Measurements from ENCODE around the gene KRTAP5-10. TPM values are rescaled to one million over a fixed set of nuclear protein-coding genes. Genes with fewer than 3 reads are reported as not detected.
"Not testable (repeated sequence)": the region's sequence is repeated elsewhere in the genome, so short reads cannot be mapped to it uniquely, and the experiment has no call there.

Gene KRTAP5-10
- total and polyA plus RNA-seq, 4 donors = 0.18 to 0.24 TPM; not detected in 2

DNA sequence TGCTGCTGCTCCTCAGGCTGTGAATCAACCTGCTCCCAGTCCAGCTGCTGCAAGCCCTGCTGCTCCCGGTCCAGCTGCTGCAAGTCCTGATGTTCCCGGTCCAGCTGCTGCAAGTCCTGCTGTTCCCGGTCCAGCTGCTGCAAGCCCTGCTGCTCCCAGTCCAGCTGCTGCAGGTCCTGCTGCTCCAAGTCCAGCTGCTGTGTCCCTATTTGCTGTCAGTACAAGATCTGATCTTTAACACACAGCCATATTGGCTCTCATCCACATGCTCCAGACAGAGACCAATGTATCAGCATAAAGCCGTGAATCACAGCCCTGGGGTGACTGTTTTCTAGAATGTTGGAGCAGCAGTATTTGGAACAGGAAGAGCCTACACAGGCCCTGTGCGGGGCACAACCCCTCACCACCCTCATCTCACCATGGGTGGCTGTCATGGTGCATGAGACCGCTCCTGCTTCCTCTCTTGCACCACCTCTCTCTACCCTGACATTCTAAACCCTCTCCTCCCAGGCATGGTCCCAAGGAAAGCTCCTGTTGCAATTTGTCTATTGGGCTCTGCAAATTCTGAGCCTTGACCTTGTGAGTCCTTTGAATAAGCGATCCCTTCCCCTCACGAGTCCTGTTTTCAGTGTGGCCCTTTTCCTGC is 3.5 kb downstream of the KRTAP5-10 start:
- Histone ChIP-seq H3K9me3 (ENCODE audit: control insufficient read depth, insufficient read depth, low read length) (no peaks in the 10 kb centered on the region), H3K36me3 (ENCODE audit: control insufficient read depth, insufficient read depth, low read length) (no peaks in the 10 kb centered on the region), H3K4me1 (ENCODE audit: control insufficient read depth, insufficient read depth, low read length) (peaks cover 10% of the 10 kb centered on the region), H3K4me3 (ENCODE audit: low read depth, low read length) (no peak overlapping the region), H3K27ac (ENCODE audit: low read depth, low read length) (no peak overlapping the region), H3K27me3 (ENCODE audit: control insufficient read depth, insufficient read depth, low read length) (no peaks in the 10 kb centered on the region)
- WGBS (ENCODE audit: insufficient coverage) = 66% methylated on average over 5 of the region's 8 CpGs
- peak in 1 of 6 donors; percentile 28 for DNase-seq (ENCODE audit: low read depth in 4 of 6, low spot score in 6 of 6)

GRCh38 chr11:71571101-71571850 is 5.9 kb downstream of the KRTAP5-10 start:
- H3K9me3 ChIP-seq (ENCODE audit: control insufficient read depth, insufficient read depth, low read length); DNase-seq (ENCODE audit: low read depth in 4 of 6, low spot score in 6 of 6); H3K4me1 ChIP-seq (ENCODE audit: control insufficient read depth, insufficient read depth, low read length); H3K36me3 ChIP-seq (ENCODE audit: control insufficient read depth, insufficient read depth, low read length); H3K27ac ChIP-seq (ENCODE audit: low read depth, low read length); H3K27me3 ChIP-seq (ENCODE audit: control insufficient read depth, insufficient read depth, low read length); H3K4me3 ChIP-seq (ENCODE audit: low read depth, low read length): not testable (repeated sequence)
- 66% methylated on average over 20 of the region's 39 CpGs for WGBS (ENCODE audit: insufficient coverage)

GRCh38 chr11:71572811-71573210 is 7.4 kb downstream of the KRTAP5-10 start:
- no peaks in the 10 kb centered on the region for H3K9me3 ChIP-seq (ENCODE audit: control insufficient read depth, insufficient read depth, low read length)
- H3K27ac ChIP-seq (ENCODE audit: low read depth, low read length) = no peak overlapping the region
- H3K27me3 ChIP-seq (ENCODE audit: control insufficient read depth, insufficient read depth, low read length) = no peaks in the 10 kb centered on the region
- no peaks in the 10 kb centered on the region for H3K36me3 ChIP-seq (ENCODE audit: control insufficient read depth, insufficient read depth, low read length)
- no peaks in the 10 kb centered on the region for H3K4me1 ChIP-seq (ENCODE audit: control insufficient read depth, insufficient read depth, low read length)
- 94% methylated on average over 8 of the region's 11 CpGs for WGBS (ENCODE audit: insufficient coverage)
- H3K4me3 ChIP-seq (ENCODE audit: low read depth, low read length) = no peak overlapping the region
- no peak for DNase-seq (ENCODE audit: low read depth in 4 of 6, low spot score in 6 of 6)

- H3K36me3 ChIP-seq (ENCODE audit: control insufficient read depth, insufficient read depth, low read length) = no peaks in the 10 kb centered on the region
- no peaks in the 10 kb centered on the region for H3K9me3 ChIP-seq (ENCODE audit: control insufficient read depth, insufficient read depth, low read length)
- 58% methylated on average over 3 of the region's 5 CpGs for whole genome bisulfite sequencing (ENCODE audit: insufficient coverage)
- DNase-seq (ENCODE audit: low read depth in 4 of 6, low spot score in 6 of 6) = no peak
- H3K27ac ChIP-seq (ENCODE audit: low read depth, low read length) = no peak overlapping the region
- H3K27me3 ChIP-seq (ENCODE audit: control insufficient read depth, insufficient read depth, low read length) = no peaks in the 10 kb centered on the region
- no peak overlapping the region for H3K4me3 ChIP-seq (ENCODE audit: low read depth, low read length)
- no peaks in the 10 kb centered on the region for H3K4me1 ChIP-seq (ENCODE audit: control insufficient read depth, insufficient read depth, low read length)
Observed at GRCh38 chr11:71574418-71574817, 9.1 kb downstream of the KRTAP5-10 start.

- no peaks in the 10 kb centered on the region for H3K36me3 ChIP-seq (ENCODE audit: control insufficient read depth, insufficient read depth, low read length)
- H3K9me3 ChIP-seq (ENCODE audit: control insufficient read depth, insufficient read depth, low read length) = no peaks in the 10 kb centered on the region
- DNase-seq (ENCODE audit: low read depth in 4 of 6, low spot score in 6 of 6) = peak in 1 of 6 donors; percentile 20
- H3K27ac ChIP-seq (ENCODE audit: low read depth, low read length) = no peak overlapping the region
- no peaks in the 10 kb centered on the region for H3K4me1 ChIP-seq (ENCODE audit: control insufficient read depth, insufficient read depth, low read length)
- no CpG with 5 or more reads among the region's 4 CpGs for WGBS (ENCODE audit: insufficient coverage)
- H3K4me3 ChIP-seq (ENCODE audit: low read depth, low read length) = no peak overlapping the region
- no peaks in the 10 kb centered on the region for H3K27me3 ChIP-seq (ENCODE audit: control insufficient read depth, insufficient read depth, low read length)
Observed at GRCh38 chr11:71575723-71576424, 10.5 kb downstream of the KRTAP5-10 start.

DNA sequence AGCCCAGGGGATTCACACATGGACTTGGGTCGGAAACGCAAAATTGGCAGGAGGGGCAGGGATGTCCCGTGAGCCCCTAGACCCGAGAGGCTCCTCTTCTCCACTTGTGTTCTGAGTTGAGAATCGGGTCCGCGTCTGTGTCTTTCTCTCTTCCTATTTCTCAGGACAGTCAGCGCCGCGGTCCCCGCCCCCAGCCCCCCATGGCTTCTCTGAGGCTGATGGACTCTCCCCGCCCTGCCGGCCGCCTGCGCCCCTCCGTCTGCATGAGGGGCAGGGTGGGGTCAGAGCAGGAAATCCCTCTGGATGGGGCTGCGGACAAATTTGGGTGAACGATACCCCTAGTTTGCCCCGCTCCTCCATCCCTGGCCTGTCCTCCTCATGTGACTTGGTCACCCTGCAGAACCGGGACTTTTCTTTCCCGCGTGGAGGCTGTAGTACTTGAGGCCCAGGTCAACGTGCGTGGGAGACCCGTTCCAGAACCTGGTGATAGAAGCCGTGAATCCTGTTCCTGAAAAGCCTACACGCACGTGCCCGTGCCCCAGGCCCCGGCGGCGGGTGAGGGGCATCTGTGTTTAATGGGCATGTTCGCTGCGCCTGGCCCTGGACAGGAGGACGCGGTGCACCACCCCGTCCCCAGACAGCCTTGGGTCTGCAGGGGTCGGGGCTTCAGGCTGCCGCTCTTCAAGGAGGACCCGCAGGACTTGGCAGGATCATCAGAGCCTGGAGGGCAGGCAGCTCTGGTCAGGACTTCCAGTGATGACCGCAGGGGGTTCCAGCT is 11.5 kb downstream of the KRTAP5-10 start:
- not testable (repeated sequence) for H3K36me3 ChIP-seq (ENCODE audit: control insufficient read depth, insufficient read depth, low read length); H3K4me1 ChIP-seq (ENCODE audit: control insufficient read depth, insufficient read depth, low read length); H3K27me3 ChIP-seq (ENCODE audit: control insufficient read depth, insufficient read depth, low read length); H3K9me3 ChIP-seq (ENCODE audit: control insufficient read depth, insufficient read depth, low read length); DNase-seq (ENCODE audit: low read depth in 4 of 6, low spot score in 6 of 6); H3K4me3 ChIP-seq (ENCODE audit: low read depth, low read length); H3K27ac ChIP-seq (ENCODE audit: low read depth, low read length)
- WGBS (ENCODE audit: insufficient coverage) = 93% methylated on average over 24 of the region's 41 CpGs

GRCh38 chr11:71577469-71578004 is 12.2 kb downstream of the KRTAP5-10 start:
- no peak for DNase-seq (ENCODE audit: low read depth in 4 of 6, low spot score in 6 of 6)
- Histone ChIP-seq H3K4me1 (ENCODE audit: control insufficient read depth, insufficient read depth, low read length) (no peaks in the 10 kb centered on the region), H3K27ac (ENCODE audit: low read depth, low read length) (no peak overlapping the region), H3K9me3 (ENCODE audit: control insufficient read depth, insufficient read depth, low read length) (no peaks in the 10 kb centered on the region), H3K4me3 (ENCODE audit: low read depth, low read length) (no peak overlapping the region), H3K36me3 (ENCODE audit: control insufficient read depth, insufficient read depth, low read length) (no peaks in the 10 kb centered on the region), H3K27me3 (ENCODE audit: control insufficient read depth, insufficient read depth, low read length) (no peaks in the 10 kb centered on the region)
- 95% methylated on average over 7 of the region's 7 CpGs for WGBS (ENCODE audit: insufficient coverage)

DNA sequence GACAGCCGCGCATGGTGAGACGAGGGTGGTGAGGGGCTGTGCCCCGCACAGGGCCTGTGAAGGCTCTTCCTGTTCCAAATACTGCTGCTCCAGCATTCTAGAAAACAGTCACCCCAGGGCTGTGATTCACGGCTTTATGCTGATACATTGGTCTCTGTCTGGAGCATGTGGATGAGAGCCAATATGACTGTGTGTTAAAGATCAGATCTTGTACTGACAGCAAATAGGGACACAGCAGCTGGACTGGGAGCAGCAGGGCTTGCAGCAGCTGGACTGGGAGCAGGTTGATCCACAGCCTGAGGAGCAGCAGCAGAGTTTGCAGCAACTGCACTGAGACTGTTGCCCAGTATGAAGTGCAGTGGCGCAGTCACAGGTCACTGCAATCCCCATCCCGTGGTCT is 14.2 kb downstream of the KRTAP5-10 start:
- not testable (repeated sequence) for H3K27ac ChIP-seq (ENCODE audit: low read depth, low read length); H3K4me3 ChIP-seq (ENCODE audit: low read depth, low read length); H3K4me1 ChIP-seq (ENCODE audit: control insufficient read depth, insufficient read depth, low read length); H3K9me3 ChIP-seq (ENCODE audit: control insufficient read depth, insufficient read depth, low read length); DNase-seq (ENCODE audit: low read depth in 4 of 6, low spot score in 6 of 6); H3K27me3 ChIP-seq (ENCODE audit: control insufficient read depth, insufficient read depth, low read length); H3K36me3 ChIP-seq (ENCODE audit: control insufficient read depth, insufficient read depth, low read length)
- WGBS (ENCODE audit: insufficient coverage) = 71% methylated on average over 4 of the region's 7 CpGs
